Peyer's patch (tissue), 4 donors: ENCODE results near the gene ITPR1. TPM values are rescaled to one million over a fixed set of nuclear protein-coding genes. Genes with fewer than 3 reads are reported as not detected.

ENCODE experiments used
- DNase-seq, 3 donors: peaks; one replicate each; pipeline ENCODE4 v3.0.0-alpha.2; 2017 to 2019
- H3K27ac ChIP-seq, 4 donors: fragments of 200-600 bp; sonication (generic); one replicate each; pipeline ENCODE4 v1.5.1; 2016 to 2019
- H3K27me3 ChIP-seq, 2 donors: fragments of 200-600 bp; sonication (generic); one replicate each; pipeline ENCODE4 v1.5.1; 2019
- H3K36me3 ChIP-seq, 3 donors: fragments of 200-600 bp; sonication (generic); one replicate each; pipeline ENCODE4 v1.5.1; 2016 to 2019
- H3K4me1 ChIP-seq, 4 donors: fragments of 200-600 bp; sonication (generic); one replicate each; pipeline ENCODE4 v1.5.1; 2016 to 2019
- H3K4me3 ChIP-seq, 4 donors: fragments of 200-600 bp; sonication (generic); 1 replicate in 3 of 4; 2 replicates in 1 of 4; pipeline ENCODE4 v1.5.1; 2016 to 2019; ENCODE audit warnings: mild to moderate bottlenecking in 1 of 4
- H3K9me3 ChIP-seq, 4 donors: fragments of 200-600 bp; sonication (generic); one replicate each; pipeline ENCODE4 v1.5.1; 2016 to 2019; ENCODE audit warnings: mild to moderate bottlenecking in 1 of 4
- POLR2A ChIP-seq, 2 donors: fragments of 450-650 bp; IDR thresholded peaks; one replicate each; pipeline ENCODE4 v1.5.1; 2017; ENCODE audit warnings: antibody characterized with exemption in 2 of 2, mild to moderate bottlenecking in 2 of 2, moderate library complexity in 2 of 2
- total RNA-seq, 4 donors: library from RNA; depleted of rRNA; stranded (reverse); fragments of >200 nt; gene quantifications; one replicate each; pipeline ENCODE4 v1.1.0, GENCODE V29; 2016
- TF ChIP-seq, protein P1 (sequence below), 6 experiments: fragments of 450-650 bp in 4 of 6; fragments of 200-600 bp in 2 of 6; sonication (generic) in 1 of 6; IDR thresholded peaks; one replicate each; pipeline ENCODE4 v1.5.1; 2017 to 2019; ENCODE audit warnings: antibody characterized with exemption in 6 of 6, mild to moderate bottlenecking in 3 of 6, moderate library complexity in 1 of 6

Gene ITPR1
- total RNA-seq, 4 donors from 2014 or later: 13.3 to 142 (median 22.7) TPM

DNA sequence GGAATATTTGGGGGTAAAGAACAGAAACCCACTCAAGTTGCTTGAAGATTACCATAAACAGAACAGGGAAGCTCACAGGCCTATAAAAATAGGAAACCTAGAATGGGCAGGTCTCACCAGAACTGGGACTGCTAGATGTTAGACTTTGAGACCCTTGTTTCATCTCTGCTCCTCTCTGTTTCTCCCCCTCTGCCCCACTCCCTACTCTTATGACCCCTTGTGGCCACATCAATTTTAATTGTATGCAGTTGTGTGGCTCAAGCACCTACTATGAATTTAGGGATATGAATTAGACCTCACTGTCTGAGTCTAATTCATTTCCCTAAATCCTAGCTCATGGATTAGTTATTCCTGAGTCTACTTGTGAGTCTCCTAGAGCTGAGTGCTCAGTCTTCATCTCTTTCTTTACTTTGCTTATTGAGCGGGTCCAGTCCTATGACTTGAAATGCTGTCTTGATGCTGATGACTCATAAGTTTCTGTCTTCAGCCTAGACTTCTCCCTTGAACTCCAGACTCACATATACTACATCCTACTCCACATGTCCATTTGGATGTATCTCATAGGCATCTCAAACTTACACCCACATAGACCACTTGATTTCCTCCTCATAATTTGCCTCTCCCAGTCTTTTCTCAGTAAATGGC, 78.7 kb downstream of the ITPR1 start:
- TF ChIP-seq POLR2A (IDR thresholded peaks at IDR 0.05): no peak
- TF ChIP-seq, protein P1, sequence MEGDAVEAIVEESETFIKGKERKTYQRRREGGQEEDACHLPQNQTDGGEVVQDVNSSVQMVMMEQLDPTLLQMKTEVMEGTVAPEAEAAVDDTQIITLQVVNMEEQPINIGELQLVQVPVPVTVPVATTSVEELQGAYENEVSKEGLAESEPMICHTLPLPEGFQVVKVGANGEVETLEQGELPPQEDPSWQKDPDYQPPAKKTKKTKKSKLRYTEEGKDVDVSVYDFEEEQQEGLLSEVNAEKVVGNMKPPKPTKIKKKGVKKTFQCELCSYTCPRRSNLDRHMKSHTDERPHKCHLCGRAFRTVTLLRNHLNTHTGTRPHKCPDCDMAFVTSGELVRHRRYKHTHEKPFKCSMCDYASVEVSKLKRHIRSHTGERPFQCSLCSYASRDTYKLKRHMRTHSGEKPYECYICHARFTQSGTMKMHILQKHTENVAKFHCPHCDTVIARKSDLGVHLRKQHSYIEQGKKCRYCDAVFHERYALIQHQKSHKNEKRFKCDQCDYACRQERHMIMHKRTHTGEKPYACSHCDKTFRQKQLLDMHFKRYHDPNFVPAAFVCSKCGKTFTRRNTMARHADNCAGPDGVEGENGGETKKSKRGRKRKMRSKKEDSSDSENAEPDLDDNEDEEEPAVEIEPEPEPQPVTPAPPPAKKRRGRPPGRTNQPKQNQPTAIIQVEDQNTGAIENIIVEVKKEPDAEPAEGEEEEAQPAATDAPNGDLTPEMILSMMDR (IDR thresholded peaks at IDR 0.05): peak in 2 of 6 experiments; percentile 9 to 17
- no peaks in the 10 kb centered on the region for H3K27me3 ChIP-seq
- no peaks in the 10 kb centered on the region for H3K4me1 ChIP-seq
- H3K36me3 ChIP-seq: no peaks in the 10 kb centered on the region
- no peak overlapping the region for H3K27ac ChIP-seq
- H3K9me3 ChIP-seq: no peaks in the 10 kb centered on the region
- H3K4me3 ChIP-seq: no peak overlapping the region
- no peak for DNase-seq

DNA sequence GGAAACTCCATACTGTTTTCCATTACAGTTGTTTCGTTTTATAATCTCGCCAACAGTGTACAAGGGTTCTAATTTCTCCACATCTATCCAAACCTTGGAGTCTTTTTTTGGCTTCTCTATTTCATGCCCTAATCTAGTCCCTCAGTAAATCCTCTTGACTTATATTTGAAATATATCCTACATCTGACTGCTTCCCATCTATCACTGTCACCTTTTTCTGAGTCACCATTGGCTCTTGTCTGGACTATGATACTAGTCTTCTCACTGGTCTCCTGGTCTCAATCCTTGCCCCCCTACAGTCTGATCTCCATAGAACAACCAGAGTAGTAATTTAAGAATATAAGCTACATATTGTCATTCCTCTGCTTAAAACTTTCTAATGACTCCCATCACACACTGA, 80.0 kb downstream of the ITPR1 start:
- Histone ChIP-seq H3K4me3 (no peak overlapping the region), H3K36me3 (no peaks in the 10 kb centered on the region)
- TF ChIP-seq, protein P1 (IDR thresholded peaks at IDR 0.05): no peak
- TF ChIP-seq POLR2A (IDR thresholded peaks at IDR 0.05): no peak

DNA sequence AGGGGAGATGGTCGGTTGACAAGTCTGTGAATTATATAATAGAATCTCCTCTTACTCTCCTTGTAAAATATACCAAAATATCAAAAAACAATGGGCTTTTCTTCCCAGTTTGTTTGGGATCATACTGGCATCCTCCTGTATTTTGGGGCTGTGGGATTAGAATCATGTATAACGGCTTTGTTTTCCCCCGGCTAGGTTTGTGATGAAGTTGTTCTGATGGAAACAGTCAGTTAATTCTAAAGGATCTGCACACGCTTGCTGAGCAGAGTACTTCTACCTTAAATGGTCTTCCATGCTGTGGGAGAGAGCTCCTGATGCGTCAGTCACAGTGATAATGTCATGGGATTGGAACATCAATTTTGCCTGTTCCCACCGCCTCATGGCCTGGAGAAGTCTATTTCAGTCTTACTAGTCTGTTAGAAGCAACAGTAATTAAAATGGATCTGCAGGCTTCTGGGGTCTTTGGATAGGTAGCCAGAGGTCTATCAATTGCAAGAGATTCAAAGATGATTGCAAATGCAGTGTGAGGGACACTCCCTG, 81.3 kb downstream of the ITPR1 start:
- H3K36me3 ChIP-seq: no peaks in the 10 kb centered on the region
- DNase-seq: no peak
- H3K9me3 ChIP-seq: no peaks in the 10 kb centered on the region
- no peaks in the 10 kb centered on the region for H3K27me3 ChIP-seq
- no peak overlapping the region for H3K4me3 ChIP-seq
- no peaks in the 10 kb centered on the region for H3K4me1 ChIP-seq
- no peak overlapping the region for H3K27ac ChIP-seq
- TF ChIP-seq POLR2A (IDR thresholded peaks at IDR 0.05): no peak
- TF ChIP-seq, protein P1 (IDR thresholded peaks at IDR 0.05): no peak

More for the DNA sequence above, 80.0 kb downstream of the ITPR1 start:
- Histone ChIP-seq H3K4me1 (no peaks in the 10 kb centered on the region), H3K27me3 (no peaks in the 10 kb centered on the region), H3K27ac (no peak overlapping the region), H3K9me3 (no peaks in the 10 kb centered on the region)
- no peak for DNase-seq

DNA sequence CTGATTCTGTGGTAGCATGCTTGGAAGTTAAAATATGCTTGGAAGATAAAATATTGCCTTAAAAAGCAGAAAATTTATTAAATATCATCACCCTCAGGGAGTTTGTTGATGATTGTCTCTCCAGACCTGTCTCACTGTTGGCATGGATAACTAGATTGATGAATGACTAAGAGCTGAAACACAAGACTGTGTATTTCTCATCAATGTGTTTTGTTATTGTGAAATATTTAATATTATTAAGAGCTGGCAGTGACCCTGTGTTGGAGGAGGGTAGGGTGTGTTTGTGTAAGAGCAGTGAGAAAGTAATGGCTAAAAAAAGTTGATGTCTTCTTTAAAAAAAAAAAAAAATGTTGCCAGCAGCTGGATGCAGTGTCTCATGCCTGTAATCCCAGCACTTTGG, 82.2 kb downstream of the ITPR1 start:
- no peaks in the 10 kb centered on the region for H3K4me1 ChIP-seq
- no peak for DNase-seq
- no peak for TF ChIP-seq POLR2A (IDR thresholded peaks at IDR 0.05)
- TF ChIP-seq, protein P1 (IDR thresholded peaks at IDR 0.05): no peak
- H3K27me3 ChIP-seq: no peaks in the 10 kb centered on the region
- H3K4me3 ChIP-seq: no peak overlapping the region
- H3K36me3 ChIP-seq: no peaks in the 10 kb centered on the region
- no peak overlapping the region for H3K27ac ChIP-seq
- H3K9me3 ChIP-seq: no peaks in the 10 kb centered on the region

DNA sequence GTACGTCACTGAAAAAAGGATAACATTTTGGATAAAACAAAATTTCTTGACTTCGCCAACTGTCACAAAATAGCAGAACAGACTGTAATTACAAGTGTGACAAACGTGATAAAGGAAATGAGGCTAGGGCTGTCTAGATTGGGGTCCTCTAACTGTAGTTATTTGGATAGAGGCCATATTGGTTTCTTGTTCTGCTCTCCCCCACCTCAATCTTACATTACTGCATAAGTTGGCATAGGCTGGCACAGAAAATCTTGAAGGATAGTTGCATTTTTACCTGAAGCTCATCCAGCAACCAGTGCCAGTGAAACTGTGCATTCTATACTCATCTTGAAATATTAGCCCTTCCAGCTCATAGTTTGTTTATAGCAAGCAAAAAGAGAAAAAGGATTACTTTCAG, 84.6 kb downstream of the ITPR1 start:
- Histone ChIP-seq H3K9me3 (no peaks in the 10 kb centered on the region), H3K4me3 (no peak overlapping the region), H3K27me3 (no peaks in the 10 kb centered on the region), H3K27ac (no peak overlapping the region), H3K4me1 (peaks cover 0 to 4% (median 0%) of the 10 kb centered on the region in 4 donors), H3K36me3 (no peaks in the 10 kb centered on the region)
- no peak for DNase-seq
- TF ChIP-seq POLR2A (IDR thresholded peaks at IDR 0.05): no peak
- TF ChIP-seq, protein P1 (IDR thresholded peaks at IDR 0.05): no peak
